ENCODE results near the gene TOMM6.
"Not testable (repeated sequence)": the region's sequence is repeated elsewhere in the genome, so short reads cannot be mapped to it uniquely, and the experiment has no call there.

The TOMM6 gene

DNA sequence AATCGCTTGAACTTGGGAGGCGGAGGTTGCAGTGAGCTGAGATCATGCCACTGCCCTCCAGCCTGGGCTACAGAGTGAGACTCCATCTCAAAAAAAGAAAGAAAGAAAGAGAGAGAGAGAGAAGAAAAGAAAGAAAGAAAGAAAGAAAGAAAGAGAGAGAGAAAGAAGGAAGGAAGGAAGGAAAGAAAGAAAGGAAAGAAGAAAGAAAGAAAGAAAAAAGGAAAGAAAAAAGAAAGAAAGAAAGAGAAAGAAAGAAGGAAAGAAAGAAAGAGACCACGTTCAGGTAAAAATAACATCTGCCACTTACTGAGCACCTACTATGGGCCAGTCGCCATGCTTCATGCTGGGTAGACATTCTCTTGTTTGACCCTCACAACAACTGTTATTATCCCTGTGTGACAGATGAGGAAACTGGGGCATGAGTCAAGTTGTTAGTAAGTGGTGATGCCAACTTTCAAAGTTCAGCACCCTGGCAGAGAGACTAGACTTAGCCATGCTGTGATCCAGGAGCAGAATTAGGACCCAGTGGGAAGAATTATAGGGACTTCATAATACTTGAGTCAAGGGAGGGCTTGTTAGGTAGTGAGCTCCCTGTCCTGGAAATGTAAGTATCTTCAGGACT lies 21.3 kb upstream of the TOMM6 start:
- not testable (repeated sequence) for DNase-seq

DNA sequence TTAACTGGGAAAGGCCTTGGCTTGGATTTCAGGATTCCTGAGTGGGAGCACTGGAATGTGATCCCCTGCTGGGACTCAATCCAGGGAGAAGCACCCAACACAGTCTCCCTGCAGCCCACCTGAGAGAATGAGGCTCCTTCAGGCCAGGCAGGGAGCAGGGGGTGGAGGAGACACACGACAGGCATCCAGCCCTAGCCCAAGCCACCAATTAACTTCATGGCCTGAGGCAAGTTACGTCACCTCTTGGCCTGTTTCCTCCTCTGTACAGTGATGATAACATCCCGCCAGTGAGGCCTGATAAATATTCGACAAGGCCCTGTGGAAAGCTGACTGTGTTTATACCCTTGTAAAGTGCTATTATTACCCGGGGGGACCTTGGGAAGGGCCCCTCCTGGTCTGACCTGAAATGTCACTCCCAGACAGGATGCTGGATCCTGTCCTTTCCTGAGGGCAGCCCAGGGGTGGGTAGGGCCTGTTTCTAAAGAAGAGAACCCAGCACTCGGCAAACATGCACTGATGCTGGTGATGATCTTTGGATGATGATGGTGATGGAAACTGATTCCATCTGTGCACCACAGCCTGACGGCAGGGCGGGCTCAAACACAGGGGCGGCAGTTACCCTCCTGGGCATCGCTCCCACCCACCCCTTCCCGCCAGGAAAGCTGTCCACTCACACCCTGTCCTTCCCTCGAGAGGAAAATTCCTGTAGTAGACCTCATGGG lies 20.2 kb upstream of the TOMM6 start:
- DNase-seq: peak in 2 of 3 experiments; percentile 65 to 90

GRCh38 chr6:41768545-41769308 lies 18.8 kb upstream of the TOMM6 start:
- peak in 2 of 3 experiments; percentile 8 to 14 for DNase-seq

DNA sequence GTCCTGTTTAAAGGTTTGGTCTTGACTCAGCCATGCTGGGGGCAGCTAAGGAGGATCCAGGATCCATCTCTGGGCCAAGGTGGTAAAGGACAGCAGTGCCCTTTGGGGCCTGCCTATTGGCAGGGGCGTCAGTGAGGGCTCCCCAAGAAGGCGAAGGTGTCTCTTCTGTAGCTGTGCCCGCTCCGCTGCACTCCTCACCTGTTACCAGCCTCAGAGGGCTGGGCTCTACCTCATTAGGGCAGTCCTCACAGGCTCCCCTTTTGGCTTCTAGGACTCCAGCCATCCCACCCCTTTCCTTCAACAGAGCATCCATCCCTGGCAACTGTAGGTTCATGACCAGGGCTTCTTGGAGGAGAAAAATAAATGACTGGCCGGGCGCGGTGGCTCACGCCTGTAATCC lies 18.1 kb upstream of the TOMM6 start:
- DNase-seq: no peak

- DNase-seq: no peak
These were observed 17.0 kb upstream of the TOMM6 start for GRCh38 chr6:41770381-41771057.

- no peak for DNase-seq
These were observed 16.2 kb upstream of the TOMM6 start for GRCh38 chr6:41771058-41771983.

- no peak for DNase-seq
These were observed 12.7 kb upstream of the TOMM6 start for GRCh38 chr6:41774841-41775240.

DNA sequence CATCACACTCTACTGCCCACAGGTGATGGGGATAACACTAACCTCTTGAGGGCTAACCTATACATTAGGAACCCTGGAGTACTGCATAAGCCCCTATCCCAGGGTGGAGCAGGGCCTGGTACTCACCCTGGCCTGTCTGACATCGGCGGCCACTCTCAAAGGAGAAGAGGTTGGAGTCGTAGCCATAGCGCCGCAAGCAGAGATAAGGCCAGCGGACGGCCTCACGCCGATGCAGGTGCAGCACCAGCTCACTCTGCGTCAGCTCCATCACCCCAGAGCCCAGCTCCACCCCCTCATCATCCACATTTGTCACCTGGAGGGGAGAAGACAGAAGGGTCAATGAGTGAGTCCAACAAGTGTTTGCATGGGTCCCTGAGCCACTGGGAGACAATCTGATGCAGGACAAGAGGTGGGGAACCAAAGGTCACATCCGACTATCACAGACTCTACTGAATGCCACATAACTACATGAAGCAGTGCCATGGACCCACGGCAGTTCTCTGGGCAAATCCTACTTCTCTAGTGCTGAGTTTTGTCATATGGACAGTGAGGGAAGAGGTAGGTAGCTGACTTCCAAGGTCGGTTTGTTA lies 12.1 kb upstream of the TOMM6 start:
- no peak for DNase-seq

DNA sequence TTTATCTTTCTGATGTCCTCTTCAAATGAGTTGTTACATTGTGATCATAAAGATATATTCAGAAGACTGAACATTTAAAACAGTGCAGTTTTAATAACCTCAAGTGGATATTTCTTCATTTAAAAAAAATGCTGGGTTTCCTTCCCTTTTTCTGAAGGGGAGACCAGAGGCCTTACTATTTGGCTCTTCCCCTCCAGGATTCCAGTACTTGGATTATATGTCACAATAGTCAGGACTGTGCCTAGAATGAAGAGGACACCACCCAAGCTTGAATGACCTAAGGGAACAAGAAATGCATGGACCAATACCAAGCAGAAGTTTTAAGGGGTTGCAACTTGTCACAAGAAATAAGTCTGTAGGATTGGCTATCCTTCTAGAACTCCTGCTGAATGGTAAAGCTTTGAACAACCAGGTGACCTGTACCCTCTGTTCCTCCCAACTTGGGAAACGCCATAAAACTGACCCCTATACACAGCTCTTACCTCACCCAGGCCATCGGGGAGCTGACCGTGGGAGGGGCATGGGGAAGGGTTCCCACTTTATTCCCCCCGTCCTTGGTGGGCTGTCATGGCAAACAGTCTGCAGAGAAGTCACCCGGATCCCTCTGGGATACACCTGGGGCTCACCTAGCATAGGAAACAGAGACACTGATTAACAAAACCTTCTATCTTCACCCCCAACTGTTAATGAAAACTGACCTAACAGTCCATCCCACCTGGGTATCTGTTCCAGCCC lies 9.8 kb upstream of the TOMM6 start:
- DNase-seq: no peak

DNA sequence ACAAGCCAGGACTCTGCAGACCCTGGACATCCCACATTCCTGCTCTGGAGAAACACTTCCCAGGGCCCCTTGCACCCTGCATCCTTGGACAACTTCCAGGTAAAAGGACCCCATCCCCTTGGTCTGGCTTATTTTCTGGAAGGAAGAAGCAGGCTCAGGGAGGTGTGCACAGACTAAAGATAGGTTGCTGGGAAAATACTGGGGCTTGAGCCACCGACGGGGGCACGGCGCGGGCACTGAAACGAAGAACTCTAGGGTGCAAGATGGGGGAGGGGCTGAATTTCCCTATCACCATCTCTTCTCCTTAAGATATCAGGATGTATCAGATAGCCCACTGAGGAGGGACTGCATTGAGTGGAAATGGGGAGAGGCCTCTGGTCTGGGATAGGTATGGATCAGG lies 8.6 kb upstream of the TOMM6 start:
- DNase-seq: no peak

DNA sequence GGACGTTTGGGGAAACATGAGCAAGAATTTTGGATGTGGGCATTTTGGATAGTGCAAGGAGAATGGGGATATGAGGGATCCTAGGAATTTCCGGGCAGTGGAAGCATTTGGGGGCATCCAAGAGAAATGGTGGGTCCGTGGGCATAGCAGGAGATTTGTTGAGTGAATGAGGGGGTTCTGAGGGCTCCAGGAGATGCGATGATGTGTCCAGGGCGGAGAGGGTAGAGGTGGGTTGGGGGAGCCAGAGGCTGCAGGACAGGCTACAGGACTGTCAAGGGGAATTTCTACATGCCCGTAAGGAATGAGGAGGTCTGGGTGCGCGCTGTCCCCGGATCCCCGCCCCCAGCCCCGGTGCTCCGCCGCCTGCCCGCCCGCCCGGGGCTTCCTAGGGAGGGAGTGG lies 8.2 kb upstream of the TOMM6 start:
- peak in 1 of 3 experiments; percentile 57 for DNase-seq

GRCh38 chr6:41779788-41780550 lies 7.5 kb upstream of the TOMM6 start, which contains the start of gene FRS3:
TSS of gene FRS3 (minus strand) at chr6:41779900. CDS start at chr6:41776987, 2,913 bp downstream.
- peak; percentile 90 to 95 (median 94) for DNase-seq

GRCh38 chr6:41780551-41781365 lies 6.7 kb upstream of the TOMM6 start, which contains the start of gene PRICKLE4:
TSS of gene PRICKLE4 (plus strand) at chr6:41780782. CDS start at chr6:41783474, 2,692 bp downstream.
- DNase-seq: peak in 2 of 3 experiments; percentile 35 to 52

DNA sequence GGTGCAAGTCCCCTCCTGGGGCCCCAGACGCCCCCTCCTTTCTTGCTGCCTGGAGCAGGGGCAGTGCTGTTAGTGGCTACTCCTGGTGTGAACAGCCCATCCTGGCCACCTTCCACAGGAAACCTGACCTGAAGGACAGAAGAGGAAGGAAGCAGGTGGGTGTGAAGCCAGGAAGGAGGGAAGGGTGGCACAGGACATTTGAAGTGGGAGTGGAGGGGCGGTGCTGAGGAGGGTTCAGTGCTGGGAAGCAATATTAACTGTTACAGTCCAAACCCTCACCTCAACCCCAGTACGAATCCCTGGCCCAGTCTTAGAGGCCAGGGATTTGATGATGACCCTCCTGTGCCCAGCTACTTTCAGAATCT lies 6.1 kb upstream of the TOMM6 start:
- DNase-seq: no peak

- no peak for DNase-seq
These were observed 4.3 kb upstream of the TOMM6 start for GRCh38 chr6:41783106-41783780.

- DNase-seq: no peak
These were observed 2.8 kb upstream of the TOMM6 start for GRCh38 chr6:41784581-41785171.

DNA sequence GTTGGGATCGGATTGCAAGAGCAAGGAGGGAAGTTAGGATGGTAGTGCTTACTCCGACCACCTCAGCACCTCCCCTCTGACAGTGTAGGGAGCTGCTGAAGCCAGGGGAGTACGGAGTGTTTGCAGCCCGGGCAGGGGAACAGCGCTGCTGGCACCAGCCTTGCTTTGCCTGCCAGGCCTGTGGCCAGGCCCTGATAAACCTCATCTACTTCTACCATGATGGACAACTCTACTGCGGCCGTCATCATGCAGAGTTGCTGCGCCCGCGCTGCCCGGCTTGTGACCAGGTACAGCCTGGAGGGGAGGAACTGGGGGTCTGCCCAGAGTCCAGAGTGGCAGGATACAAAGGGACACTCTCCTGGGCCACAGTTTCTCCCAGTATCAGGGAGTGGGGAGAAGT lies 2.2 kb upstream of the TOMM6 start:
- no peak for DNase-seq

Measured in NCI-H1417 (cell line).